Psoas muscle (tissue), 8 donors: ENCODE results near the gene LRFN2. TPM values are rescaled to one million over a fixed set of nuclear protein-coding genes. Genes with fewer than 3 reads are reported as not detected.

Experiments
- ATAC-seq, 4 donors: fragments of 200-7000 bp; cut with Tn5 transposase; one replicate each; pipeline ENCODE4 v1.9.1; 2020; ENCODE audit warnings: moderate library complexity in 3 of 4, mild to moderate bottlenecking in 2 of 4
- DNase-seq, 2 donors: peaks; one replicate each; pipeline ENCODE4 v3.0.0-alpha.2; 2020
- H3K27ac ChIP-seq: fragments of 200-600 bp; one replicate; pipeline ENCODE4 v1.8.0; 2022
- H3K27me3 ChIP-seq, 3 donors: fragments of 200-600 bp in 1 of 3; one replicate each; pipeline versions ENCODE4 v1.6.1 to v1.8.0; 2013 to 2022; ENCODE audit warnings: low read length in 2 of 3, mild to moderate bottlenecking in 2 of 3, moderate library complexity in 1 of 3; ENCODE audit not compliant: insufficient read depth in 3 of 3
- H3K36me3 ChIP-seq, 2 donors: fragments of 200-600 bp in 1 of 2; one replicate each; pipeline versions ENCODE4 v1.6.1 to v1.8.0; 2013 to 2022; ENCODE audit warnings: low read depth in 1 of 2, mild to moderate bottlenecking in 1 of 2, moderate library complexity in 1 of 2; ENCODE audit not compliant: insufficient read depth in 1 of 2
- H3K4me1 ChIP-seq: fragments of 200-600 bp; one replicate; pipeline ENCODE4 v1.8.0; 2022
- H3K4me3 ChIP-seq: fragments of 200-600 bp; one replicate; pipeline ENCODE4 v1.8.0; 2022; ENCODE audit warnings: mild to moderate bottlenecking
- H3K9me3 ChIP-seq: fragments of 200-600 bp; one replicate; pipeline ENCODE4 v1.8.0; 2022
- CTCF ChIP-seq: fragments of 200-600 bp; IDR thresholded peaks from one replicate; pipeline ENCODE4 v1.8.0; 2022; ENCODE audit warnings: antibody characterized with exemption
- WGBS, 3 donors: extraction: QIAGEN DNeasy Blood & Tissue Kit; methylation state at CpG; one replicate each; pipeline versions ENCODE4 v1.1.6 to v1.1.7; 2013; 5-methylcytosine and 5-hydroxymethylcytosine counted together
- intact Hi-C, 2 donors: fragments of 100-400 bp; cut with DNase I; formaldehyde crosslinking; loops; one replicate each; pipeline versions ENCODE4 v1.11.0 to v1.14.2; 2022
- polyA plus RNA-seq, 3 donors: library from polyadenylated mRNA; stranded (reverse); fragments of 200-250 nt; gene quantifications; one replicate each; pipeline ENCODE4 v1.2.3, GENCODE V29; 2013
- total RNA-seq, 4 donors: library from RNA; stranded (reverse); fragmentation: NEBNext Ultra II Directional in 2 of 4; extraction: Animal tissue kit (Norgen Biotek cat#: 25700) in 2 of 4; gene quantifications; one replicate each; pipeline versions ENCODE4 v1.2.1 to v1.2.4, GENCODE V29; 2021 to 2023
- donor health status: healthy with polysubstance abuse.
- donor health status: DM: no; HTN: no; CAD: no; lungs with moderate emphysema.
- donor health status: Bipolar disorder and iron deficiency.
- donor health status: healthy.
- donor health status: DM: yes; HTN: yes; CAD: no.
- donor health status: DM: no; HTN: no; CAD: no.
- donor health status: DM: no; HTN: no; CAD: no.
- donor health status: DM: yes; HTN: yes; CAD: no.

LRFN2 gene
- total and polyA plus RNA-seq, 7 donors, result 0.06 TPM; not detected in 6

GRCh38 chr6:40390144-40390800, 196.9 kb downstream of the LRFN2 start:
- no peak overlapping the region for H3K4me3 ChIP-seq
- 78 to 92% (median 84%) methylated on average over 4 of the region's 4 CpGs for WGBS, 3 donors

GRCh38 chr6:40389254-40389653, 197.9 kb downstream of the LRFN2 start:
- Histone ChIP-seq H3K4me3 (no peak overlapping the region), H3K4me1 (no peaks in the 10 kb centered on the region), H3K27me3 (no peaks in the 10 kb centered on the region), H3K27ac (no peak overlapping the region), H3K9me3 (no peaks in the 10 kb centered on the region), H3K36me3 (no peaks in the 10 kb centered on the region)
- TF ChIP-seq CTCF, result no peak
- intact Hi-C loops, result loop anchor here in 1 of 2 donors (5.0 kb wide), 1 partner anchor 42 kb away; no protein-coding TSS in a partner anchor
- ATAC-seq, result no peak
- no peak for DNase-seq
- WGBS, 3 donors, result 91 to 98% (median 93%) methylated on average over 4 of the region's 4 CpGs

More at GRCh38 chr6:40390144-40390800, 196.9 kb downstream of the LRFN2 start:
- ATAC-seq (no peak), DNase-seq (no peak)
- no peak for TF ChIP-seq CTCF
- H3K27me3 ChIP-seq, result no peaks in the 10 kb centered on the region
- H3K9me3 ChIP-seq, result no peaks in the 10 kb centered on the region
- H3K36me3 ChIP-seq, result no peaks in the 10 kb centered on the region
- H3K27ac ChIP-seq, result no peak overlapping the region
- intact Hi-C loops, result no loop called here
- peaks cover 3% of the 10 kb centered on the region for H3K4me1 ChIP-seq

- Histone ChIP-seq H3K9me3 (no peaks in the 10 kb centered on the region), H3K36me3 (no peaks in the 10 kb centered on the region), H3K27ac (no peak overlapping the region), H3K4me3 (no peak overlapping the region), H3K27me3 (no peaks in the 10 kb centered on the region), H3K4me1 (no peaks in the 10 kb centered on the region)
- WGBS, 3 donors, result 84 to 88% (median 87%) methylated on average over 5 of the region's 5 CpGs
- TF ChIP-seq CTCF, result no peak
- ATAC-seq (no peak), DNase-seq (no peak)
- intact Hi-C loops, result loop anchor here in 1 of 2 donors (5.0 kb wide), 1 partner anchor 41 kb away; no protein-coding TSS in a partner anchor
Observed at GRCh38 chr6:40387871-40388264, 199.3 kb downstream of the LRFN2 start.

DNA sequence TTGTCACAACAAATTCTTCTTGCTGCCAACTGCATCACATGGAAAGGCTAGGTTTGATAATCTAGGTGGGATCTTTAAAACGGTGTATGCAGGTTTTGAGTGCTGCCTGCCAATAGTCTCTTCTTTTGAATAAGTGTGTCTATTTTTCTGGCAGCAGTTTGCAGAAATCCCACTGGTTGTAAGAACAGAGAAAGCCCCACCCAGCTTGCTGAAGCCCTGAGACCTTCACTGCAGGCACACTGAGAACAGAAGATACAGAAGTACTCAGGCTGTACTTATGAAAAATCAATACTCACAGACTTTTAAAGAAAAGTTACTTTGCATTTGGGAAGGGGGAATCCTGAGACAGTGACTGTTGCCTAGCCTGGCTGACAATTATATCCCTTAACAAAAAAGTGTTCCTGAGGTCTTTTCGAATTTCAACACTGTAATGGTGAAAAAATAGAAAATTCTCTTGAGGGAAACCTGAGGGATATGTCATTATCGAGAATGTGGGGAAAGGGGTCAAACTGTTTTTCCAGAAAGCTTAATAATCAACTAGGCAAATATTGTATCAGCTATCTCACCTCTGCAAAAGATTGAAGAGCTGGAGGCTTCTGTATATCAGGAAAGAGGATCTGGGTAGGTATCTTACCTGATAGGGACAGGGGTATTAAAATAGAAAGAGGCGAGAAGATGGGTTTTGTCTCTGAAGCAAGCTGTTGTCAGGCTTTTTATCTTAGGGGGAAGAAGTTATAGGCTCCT, 199.9 kb downstream of the LRFN2 start:
- Histone ChIP-seq H3K4me1 (no peaks in the 10 kb centered on the region), H3K36me3 (no peaks in the 10 kb centered on the region), H3K9me3 (no peaks in the 10 kb centered on the region), H3K4me3 (no peak overlapping the region), H3K27me3 (no peaks in the 10 kb centered on the region), H3K27ac (no peak overlapping the region)
- intact Hi-C loops, result loop anchor here in 1 of 2 donors (5.0 kb wide), 1 partner anchor 40 kb away; no protein-coding TSS in a partner anchor
- TF ChIP-seq CTCF, result no peak
- ATAC-seq (no peak), DNase-seq (no peak)
- 70 to 76% (median 71%) methylated on average over 4 of the region's 4 CpGs for WGBS, 3 donors
